Neuronal stem cell (in vitro differentiated cells): Measurements from ENCODE around the gene PHRF1.

ENCODE experiments used
- DNase-seq: peaks from one replicate; pipeline ENCODE4 v3.0.0-alpha.2; 2013; ENCODE audit warnings: low spot score
- H2AFZ ChIP-seq: one replicate; pipeline ENCODE4 v1.6.1; 2013; ENCODE audit warnings: mild to moderate bottlenecking, low read length, inconsistent platforms
- H2AK5ac ChIP-seq: 2 replicates; pipeline ENCODE4 v1.6.1; 2013; ENCODE audit warnings: low read depth, mild to moderate bottlenecking, inconsistent platforms, low read length, moderate library complexity, mixed read lengths
- H2BK120ac ChIP-seq: 2 replicates; pipeline ENCODE4 v1.6.1; 2013; ENCODE audit warnings: low read depth, mild to moderate bottlenecking, inconsistent platforms, low read length, moderate library complexity, mixed read lengths
- H2BK12ac ChIP-seq: one replicate; pipeline ENCODE4 v1.6.1; 2013; ENCODE audit warnings: low read length, inconsistent platforms
- H2BK15ac ChIP-seq: 2 replicates; pipeline ENCODE4 v1.6.1; 2013; ENCODE audit warnings: mild to moderate bottlenecking, low read length, inconsistent platforms, mixed read lengths
- H2BK5ac ChIP-seq: one replicate; pipeline ENCODE4 v1.6.1; 2013; ENCODE audit warnings: inconsistent platforms, mild to moderate bottlenecking, low read length, moderate library complexity
- H3K14ac ChIP-seq: one replicate; pipeline ENCODE4 v1.6.1; 2013; ENCODE audit warnings: low read length, inconsistent platforms
- H3K18ac ChIP-seq: 2 replicates; pipeline ENCODE4 v1.6.1; 2013; ENCODE audit warnings: low read length, inconsistent platforms
- H3K23ac ChIP-seq: 2 replicates; pipeline ENCODE4 v1.6.1; 2013; ENCODE audit warnings: low read depth, mild to moderate bottlenecking, mixed read lengths, low read length, inconsistent platforms; ENCODE audit not compliant: poor library complexity
- H3K27ac ChIP-seq: replicated peaks from 3 replicates; pipeline ENCODE4 v1.5.1; 2013; ENCODE audit warnings: low read length, inconsistent platforms
- H3K27me3 ChIP-seq, 3 experiments: 2 replicates each; pipeline ENCODE4 v1.6.1; 2013; ENCODE audit warnings: low read length in 3 of 3, mild to moderate bottlenecking in 2 of 3, inconsistent platforms in 1 of 3, low read depth in 1 of 3, mixed read lengths in 1 of 3, moderate library complexity in 1 of 3; ENCODE audit not compliant: control insufficient read depth in 3 of 3, insufficient read depth in 3 of 3
- H3K36me3 ChIP-seq, 2 donors: replicated peaks in 1 of 2; 2 replicates each; pipeline ENCODE4 v1.6.1; 2013; ENCODE audit warnings: low read length in 2 of 2; ENCODE audit not compliant: control insufficient read depth in 2 of 2, insufficient read depth in 2 of 2
- H3K4ac ChIP-seq: 2 replicates; pipeline ENCODE4 v1.6.1; 2013; ENCODE audit warnings: inconsistent platforms, mild to moderate bottlenecking, low read length, moderate library complexity
- H3K4me1 ChIP-seq, 2 donors: 1 replicate in 1 of 2; 2 replicates in 1 of 2; pipeline ENCODE4 v1.6.1; 2013; ENCODE audit warnings: low read length in 2 of 2, low read depth in 1 of 2; ENCODE audit not compliant: control insufficient read depth in 2 of 2, insufficient read depth in 1 of 2
- H3K4me2 ChIP-seq: one replicate; pipeline ENCODE4 v1.6.1; 2013; ENCODE audit warnings: mild to moderate bottlenecking, low read length, inconsistent platforms; ENCODE audit not compliant: insufficient read depth, poor library complexity, severe bottlenecking
- H3K4me3 ChIP-seq, 2 donors: 2 replicates each; pipeline ENCODE4 v1.5.1; 2013; ENCODE audit warnings: low read length in 2 of 2, mild to moderate bottlenecking in 2 of 2, inconsistent platforms in 1 of 2, moderate library complexity in 1 of 2
- H3K79me1 ChIP-seq: one replicate; pipeline ENCODE4 v1.6.1; 2013; ENCODE audit warnings: low read depth, mild to moderate bottlenecking, inconsistent platforms, low read length, moderate library complexity
- H3K9ac ChIP-seq: one replicate; pipeline ENCODE4 v1.6.1; 2013; ENCODE audit warnings: mild to moderate bottlenecking, low read depth, low read length, inconsistent platforms; ENCODE audit not compliant: poor library complexity
- H3K9me3 ChIP-seq, 2 donors: replicated peaks in 1 of 2; 2 replicates each; pipeline versions ENCODE3 to v1.6.1; 2013; ENCODE audit warnings: low read length in 2 of 2, mild to moderate bottlenecking in 2 of 2, inconsistent platforms in 1 of 2, low read depth in 1 of 2, mixed read lengths in 1 of 2, moderate library complexity in 1 of 2; ENCODE audit not compliant: control insufficient read depth in 2 of 2, insufficient read depth in 1 of 2
- H4K8ac ChIP-seq: one replicate; pipeline ENCODE4 v1.6.1; 2013; ENCODE audit warnings: low read depth, mild to moderate bottlenecking, inconsistent platforms, low read length, moderate library complexity
- H4K91ac ChIP-seq: one replicate; pipeline ENCODE4 v1.6.1; 2013; ENCODE audit warnings: low read length, low read depth, mild to moderate bottlenecking, inconsistent platforms; ENCODE audit not compliant: poor library complexity
- WGBS, 2 donors: extraction: QIAGEN DNeasy Blood & Tissue Kit; methylation state at CpG; one replicate each; pipeline ENCODE4 v1.1.7; 2013; ENCODE audit warnings: missing lambda C conversion rate in 2 of 2, mixed read lengths in 1 of 2; ENCODE audit not compliant: insufficient read length in 2 of 2, insufficient replicate concordance in 1 of 2; ENCODE audit errors: extremely low coverage in 2 of 2; 5-methylcytosine and 5-hydroxymethylcytosine counted together

The PHRF1 gene

GRCh38 chr11:568306-569157, 7.7 kb upstream of the PHRF1 start:
- H2BK12ac ChIP-seq: no peak overlapping the region
- H3K79me1 ChIP-seq: peaks cover 5% of the 10 kb centered on the region
- no peak overlapping the region for H2BK120ac ChIP-seq
- no peaks in the 10 kb centered on the region for H3K9me3 ChIP-seq
- H2AK5ac ChIP-seq: peak overlapping the region; percentile 100
- peaks cover 25 to 27% of the 10 kb centered on the region in 2 donors for H3K4me1 ChIP-seq
- H3K9ac ChIP-seq: peak overlapping the region; percentile 88
- H2AFZ ChIP-seq: peak overlapping the region; percentile 97
- peak overlapping the region; percentile 94 for H3K18ac ChIP-seq
- peak overlapping the region; percentile 94 for H3K4me2 ChIP-seq
- H3K4me3 ChIP-seq: peak overlapping the region; percentile 63 to 91
- peaks cover 4 to 5% of the 10 kb centered on the region in 2 donors for H3K36me3 ChIP-seq
- H3K27me3 ChIP-seq: peaks cover 0 to 13% (median 0%) of the 10 kb centered on the region in 3 experiments
- no CpG with 5 or more reads among the region's 123 CpGs for WGBS, 2 donors
- no peak overlapping the region for H4K8ac ChIP-seq
- H3K14ac ChIP-seq: peak overlapping the region; percentile 63
- peak overlapping the region; percentile 90 for H2BK15ac ChIP-seq
- peak overlapping the region; percentile 65 for H3K23ac ChIP-seq
- peak overlapping the region; percentile 22 for H3K27ac ChIP-seq
- no peak overlapping the region for H4K91ac ChIP-seq
- peak overlapping the region; percentile 87 for H2BK5ac ChIP-seq
- no peak overlapping the region for H3K4ac ChIP-seq
- peak; percentile 97 for DNase-seq

GRCh38 chr11:569158-569885, 6.9 kb upstream of the PHRF1 start:
- Histone ChIP-seq H2BK12ac (peak overlapping the region; percentile 22), H4K91ac (peak overlapping the region; percentile 72), H3K36me3 (peaks cover 0 to 5% of the 10 kb centered on the region in 2 donors), H3K4me2 (peak overlapping the region; percentile 94), H3K79me1 (peaks cover 4% of the 10 kb centered on the region), H2BK120ac (no peak overlapping the region), H3K27ac (no peak overlapping the region), H2BK15ac (peak overlapping the region; percentile 90), H3K27me3 (peaks cover 0 to 17% (median 2%) of the 10 kb centered on the region in 3 experiments), H3K14ac (peak overlapping the region; percentile 71), H3K9me3 (no peaks in the 10 kb centered on the region), H4K8ac (peak overlapping the region; percentile 43), H3K9ac (peak overlapping the region; percentile 88), H3K23ac (peak overlapping the region; percentile 65), H2BK5ac (peak overlapping the region; percentile 87), H3K18ac (peak overlapping the region; percentile 94), H2AFZ (peak overlapping the region; percentile 97), H2AK5ac (peak overlapping the region; percentile 100), H3K4ac (no peak overlapping the region), H3K4me3 (peak overlapping the region; percentile 63 to 84), H3K4me1 (peaks cover 25 to 29% of the 10 kb centered on the region in 2 donors)
- DNase-seq: no peak
- no CpG with 5 or more reads among the region's 36 CpGs for WGBS, 2 donors

GRCh38 chr11:571802-572185, 4.5 kb upstream of the PHRF1 start:
- DNase-seq: no peak
- peaks cover 28 to 32% of the 10 kb centered on the region in 2 donors for H3K4me1 ChIP-seq
- no peak overlapping the region for H3K4ac ChIP-seq
- no peak overlapping the region for H2BK120ac ChIP-seq
- no peak overlapping the region for H2BK5ac ChIP-seq
- no peaks in the 10 kb centered on the region for H3K9me3 ChIP-seq
- peak overlapping the region in 1 of 2 donors; percentile 13 for H3K4me3 ChIP-seq
- H3K4me2 ChIP-seq: no peak overlapping the region
- no peak overlapping the region for H2BK12ac ChIP-seq
- H3K9ac ChIP-seq: no peak overlapping the region
- no peak overlapping the region for H2AFZ ChIP-seq
- H3K14ac ChIP-seq: no peak overlapping the region
- peaks cover 10% of the 10 kb centered on the region for H3K79me1 ChIP-seq
- peaks cover 3 to 29% (median 13%) of the 10 kb centered on the region in 3 experiments for H3K27me3 ChIP-seq
- no CpG with 5 or more reads among the region's 8 CpGs for WGBS, 2 donors
- peak overlapping the region; percentile 16 for H2AK5ac ChIP-seq
- no peak overlapping the region for H3K27ac ChIP-seq
- H3K18ac ChIP-seq: no peak overlapping the region
- peak overlapping the region; percentile 6 for H3K23ac ChIP-seq
- H2BK15ac ChIP-seq: peak overlapping the region; percentile 87
- H4K8ac ChIP-seq: no peak overlapping the region
- peaks cover 0 to 5% of the 10 kb centered on the region in 2 donors for H3K36me3 ChIP-seq
- no peak overlapping the region for H4K91ac ChIP-seq
